GM12891 (cell line): ENCODE results near the gene TLE1.

Experiments used
- POLR2A ChIP-seq: IDR thresholded peaks from 2 replicates; pipeline ENCODE4 v1.6.1; 2011; ENCODE audit warnings: low read depth, low read length, control low read depth
- POLR2AphosphoS5 ChIP-seq: IDR thresholded peaks from 2 replicates; pipeline ENCODE4 v1.6.1; 2011; ENCODE audit warnings: low read depth, low read length, control low read depth
- TAF1 ChIP-seq: IDR thresholded peaks from 2 replicates; pipeline ENCODE4 v1.6.1; 2011; ENCODE audit warnings: low read depth, low read length, control low read depth

- TF ChIP-seq POLR2A: no peak
- no peak for TF ChIP-seq TAF1
- TF ChIP-seq POLR2AphosphoS5: no peak
Observed at GRCh38 chr9:81636255-81636599, 53.1 kb downstream of the TLE1 start.
